ENCODE results near the gene TUBGCP3. TPM values are rescaled to one million over a fixed set of nuclear protein-coding genes. Genes with fewer than 3 reads are reported as not detected.

Gene TUBGCP3
- total RNA-seq, 2 donors from 2014 or later = 26.7 to 30.0 TPM

- Histone ChIP-seq H3K9me3 (no peaks in the 10 kb centered on the region), H3K27ac (no peak overlapping the region), H3K27me3 (no peaks in the 10 kb centered on the region), H3K4me3 (no peak overlapping the region), H3K4me1 (no peaks in the 10 kb centered on the region), H3K36me3 (replicated peaks in 1 of 2; ENCODE audit: insufficient read depth in 1 of 2, low read depth in 2 of 2) (no peaks in the 10 kb centered on the region)
- TF ChIP-seq POLR2A (IDR thresholded peaks at IDR 0.05) = no peak
- no peak for DNase-seq
- intact Hi-C loops (cut with DNase I) = no loop called here
- no peak for ATAC-seq
- 82 to 83% methylated on average over 9 of the region's 9 CpGs for WGBS, 2 donors
Observed at GRCh38 chr13:112477070-112477619, 110.8 kb downstream of the TUBGCP3 start.

- H3K27me3 ChIP-seq = no peaks in the 10 kb centered on the region
- H3K9me3 ChIP-seq = no peaks in the 10 kb centered on the region
- no peak overlapping the region for H3K4me3 ChIP-seq
- ATAC-seq = no peak
- WGBS, 2 donors = 84 to 96% methylated on average over 1 of the region's 1 CpG
- TF ChIP-seq CTCF (IDR thresholded peaks at IDR 0.05) = no peak
- no peaks in the 10 kb centered on the region for H3K4me1 ChIP-seq
- no peak for DNase-seq
- intact Hi-C loops (cut with DNase I) = no loop called here
- H3K27ac ChIP-seq = no peak overlapping the region
- no peaks in the 10 kb centered on the region for H3K36me3 ChIP-seq (replicated peaks in 1 of 2; ENCODE audit: insufficient read depth in 1 of 2, low read depth in 2 of 2)
Observed at GRCh38 chr13:112475889-112476288, 112.1 kb downstream of the TUBGCP3 start.

GRCh38 chr13:112474869-112475268 lies 113.1 kb downstream of the TUBGCP3 start:
- DNase-seq = no peak
- TF ChIP-seq POLR2A (IDR thresholded peaks at IDR 0.05) (no peak), CTCF (IDR thresholded peaks at IDR 0.05) (no peak)
- H3K9me3 ChIP-seq = no peaks in the 10 kb centered on the region
- ATAC-seq = no peak
- intact Hi-C loops (cut with DNase I) = no loop called here
- no peaks in the 10 kb centered on the region for H3K27me3 ChIP-seq
- H3K27ac ChIP-seq = no peak overlapping the region
- H3K4me1 ChIP-seq = no peaks in the 10 kb centered on the region
- no peaks in the 10 kb centered on the region for H3K36me3 ChIP-seq (replicated peaks in 1 of 2; ENCODE audit: insufficient read depth in 1 of 2, low read depth in 2 of 2)
- no peak overlapping the region for H3K4me3 ChIP-seq
- WGBS, 2 donors = 78 to 89% methylated on average over 8 of the region's 8 CpGs

- intact Hi-C loops (cut with DNase I) = no loop called here
- no peak for ATAC-seq
- H3K9me3 ChIP-seq = no peaks in the 10 kb centered on the region
Observed at GRCh38 chr13:112473818-112474217, 114.1 kb downstream of the TUBGCP3 start.

GRCh38 chr13:112469071-112469745 lies 118.7 kb downstream of the TUBGCP3 start:
- ATAC-seq = no peak
- 81 to 86% methylated on average over 10 to 14 of the region's 14 CpGs for WGBS, 2 donors
- TF ChIP-seq CTCF (IDR thresholded peaks at IDR 0.05) (no peak), POLR2A (IDR thresholded peaks at IDR 0.05) (no peak)
- H3K9me3 ChIP-seq = no peaks in the 10 kb centered on the region
- no peaks in the 10 kb centered on the region for H3K27me3 ChIP-seq
- intact Hi-C loops (cut with DNase I) = no loop called here
- no peak overlapping the region for H3K4me3 ChIP-seq
- no peaks in the 10 kb centered on the region for H3K36me3 ChIP-seq (replicated peaks in 1 of 2; ENCODE audit: insufficient read depth in 1 of 2, low read depth in 2 of 2)
- DNase-seq = no peak
- H3K27ac ChIP-seq = no peak overlapping the region
- no peaks in the 10 kb centered on the region for H3K4me1 ChIP-seq

More at GRCh38 chr13:112473818-112474217, 114.1 kb downstream of the TUBGCP3 start:
- DNase-seq = no peak
- no peaks in the 10 kb centered on the region for H3K4me1 ChIP-seq
- TF ChIP-seq POLR2A (IDR thresholded peaks at IDR 0.05) (no peak), CTCF (IDR thresholded peaks at IDR 0.05) (no peak)
- H3K36me3 ChIP-seq (replicated peaks in 1 of 2; ENCODE audit: insufficient read depth in 1 of 2, low read depth in 2 of 2) = no peaks in the 10 kb centered on the region
- no peak overlapping the region for H3K4me3 ChIP-seq
- 88 to 91% methylated on average over 5 of the region's 5 CpGs for WGBS, 2 donors
- H3K27ac ChIP-seq = no peak overlapping the region
- no peaks in the 10 kb centered on the region for H3K27me3 ChIP-seq
